Endothelial cell of umbilical vein (primary cell): ENCODE data around the gene ADAMTS17. TPM values are rescaled to one million over a fixed set of nuclear protein-coding genes. Genes with fewer than 3 reads are reported as not detected.

ENCODE experiments used
- BruUV-seq: library from RNA; stranded (reverse); fragments of 400-500 nt; replicated peaks from 2 replicates; lab custom pipeline; 2021; lab: Mats Ljungman, UMichigan
- CTCF ChIA-PET: fragments of 300-600, 350-600 bp; sonication (Branson Sonifier 250); formaldehyde crosslinking; loops from one replicate; lab custom pipeline; 2021; ENCODE audit warnings: antibody characterized with exemption, inconsistent platforms; lab: Charles Lee
- POLR2A ChIA-PET: fragments of 300-600, 350-600 bp; sonication (Branson Sonifier 250); formaldehyde crosslinking; loops from one replicate; lab custom pipeline; 2021; ENCODE audit warnings: antibody characterized with exemption, inconsistent platforms; lab: Charles Lee
- DNase-seq: peaks from one replicate; pipeline ENCODE4 v3.0.0-alpha.2; 2011; ENCODE audit warnings: low read depth, low spot score
- FAIRE-seq: peaks from 2 replicates; lab custom pipeline; 2011; peaks lifted over from hg19 to GRCh38; lab: Jason Lieb, UNC
- H2AFZ ChIP-seq: 2 replicates; pipeline ENCODE4 v1.6.0; 2012; ENCODE audit warnings: low read depth, low read length, control low read depth, inconsistent platforms
- H3K27ac ChIP-seq: 2 replicates; pipeline ENCODE4 v1.5.1; 2011; ENCODE audit warnings: low read depth, mild to moderate bottlenecking, control low read depth, low read length, moderate library complexity; ENCODE audit not compliant: insufficient read depth
- H3K27me3 ChIP-seq, 2 experiments: 2 replicates each; pipeline versions ENCODE4 v1.6.0 to v1.6.1; 2011; ENCODE audit warnings: low read length in 2 of 2, mixed read lengths in 1 of 2; ENCODE audit not compliant: control insufficient read depth in 2 of 2, insufficient read depth in 2 of 2
- H3K36me3 ChIP-seq, 2 experiments: 2 replicates in 1 of 2; 3 replicates in 1 of 2; pipeline ENCODE4 v1.5.1; 2011; ENCODE audit warnings: low read length in 2 of 2, mild to moderate bottlenecking in 1 of 2, moderate library complexity in 1 of 2; ENCODE audit not compliant: control insufficient read depth in 2 of 2, insufficient read depth in 2 of 2; ENCODE audit errors: extremely low read depth in 1 of 2
- H3K4me1 ChIP-seq: 3 replicates; pipeline ENCODE4 v1.5.1; 2011; ENCODE audit warnings: mild to moderate bottlenecking, low read length; ENCODE audit not compliant: control insufficient read depth, insufficient read depth; ENCODE audit errors: extremely low read depth
- H3K4me2 ChIP-seq: 2 replicates; pipeline ENCODE4 v1.6.1; 2011; ENCODE audit warnings: low read length, control low read depth, mixed read lengths; ENCODE audit not compliant: insufficient read depth
- H3K4me3 ChIP-seq, 3 experiments: fragments of 200-600 bp in 1 of 3; sonication (generic), shearing (Covaris generic) in 1 of 3; replicated peaks in 1 of 3; 2 replicates each; pipeline ENCODE4 v1.5.1; 2011 to 2016; ENCODE audit warnings: control low read depth in 3 of 3, low read length in 3 of 3, mild to moderate bottlenecking in 2 of 3, inconsistent platforms in 1 of 3, low read depth in 1 of 3, moderate library complexity in 1 of 3; ENCODE audit not compliant: insufficient read depth in 1 of 3
- H3K79me2 ChIP-seq: 2 replicates; pipeline ENCODE4 v1.6.0; 2012; ENCODE audit warnings: low read length, inconsistent platforms; ENCODE audit not compliant: control insufficient read depth, insufficient read depth
- H3K9ac ChIP-seq: replicated peaks from 2 replicates; pipeline ENCODE3; 2011; ENCODE audit warnings: low read length, control low read depth; ENCODE audit not compliant: insufficient read depth; ENCODE audit errors: extremely low read depth
- H3K9me1 ChIP-seq: replicated peaks from 3 replicates; pipeline ENCODE4 v1.6.0; 2011; ENCODE audit warnings: mild to moderate bottlenecking, low read length; ENCODE audit not compliant: control insufficient read depth, insufficient read depth; ENCODE audit errors: extremely low read depth
- H3K9me3 ChIP-seq: replicated peaks from 2 replicates; pipeline ENCODE4 v1.5.1; 2012; ENCODE audit warnings: low read length, inconsistent platforms; ENCODE audit not compliant: control insufficient read depth, insufficient read depth
- H4K20me1 ChIP-seq: replicated peaks from 2 replicates; pipeline ENCODE3; 2011; ENCODE audit warnings: mild to moderate bottlenecking, low read length; ENCODE audit not compliant: control insufficient read depth, insufficient read depth; ENCODE audit errors: extremely low read depth
- CTCF ChIP-seq, 2 donors: IDR thresholded peaks; 1 replicate in 1 of 2; 2 replicates in 1 of 2; pipeline ENCODE4 v1.5.1; 2011; ENCODE audit warnings: low read length in 2 of 2, mild to moderate bottlenecking in 2 of 2, moderate library complexity in 2 of 2, control low read depth in 1 of 2, inconsistent platforms in 1 of 2, low read depth in 1 of 2; ENCODE audit not compliant: insufficient read depth in 1 of 2; ENCODE audit errors: extremely low read depth in 1 of 2
- EZH2 ChIP-seq: IDR thresholded peaks from 2 replicates; pipeline ENCODE4 v1.6.1; 2012; ENCODE audit warnings: borderline replicate concordance, low read depth, mild to moderate bottlenecking, moderate library complexity, low read length, inconsistent platforms; ENCODE audit not compliant: severe bottlenecking
- FOS ChIP-seq: IDR thresholded peaks from 2 replicates; pipeline ENCODE4 v1.6.1; 2011; ENCODE audit warnings: mild to moderate bottlenecking, low read length, moderate library complexity, borderline replicate concordance; ENCODE audit not compliant: insufficient read depth
- GATA2 ChIP-seq: IDR thresholded peaks from 2 replicates; pipeline ENCODE4 v1.7.0; 2011; ENCODE audit warnings: low read depth, mild to moderate bottlenecking, moderate library complexity, mixed read lengths, low read length; ENCODE audit not compliant: insufficient read length, insufficient read depth
- JUN ChIP-seq: IDR thresholded peaks from 2 replicates; pipeline ENCODE4 v1.6.1; 2011; ENCODE audit warnings: borderline replicate concordance, low read depth; ENCODE audit not compliant: insufficient read length, insufficient read depth
- MAX ChIP-seq: IDR thresholded peaks from 2 replicates; pipeline ENCODE4 v1.6.1; 2011; ENCODE audit not compliant: insufficient read depth, insufficient read length
- MYC ChIP-seq: IDR thresholded peaks from one replicate; pipeline ENCODE4 v1.6.1; 2011; ENCODE audit warnings: mild to moderate bottlenecking, low read depth, low read length
- POLR2A ChIP-seq: IDR thresholded peaks from 2 replicates; pipeline ENCODE4 v1.6.1; 2012; ENCODE audit warnings: low read depth, mild to moderate bottlenecking, control low read depth, low read length
- POLR2AphosphoS5 ChIP-seq: IDR thresholded peaks from 2 replicates; pipeline ENCODE4 v1.6.1; 2012; ENCODE audit warnings: low read depth, mild to moderate bottlenecking, control low read depth, low read length, moderate library complexity; ENCODE audit not compliant: insufficient read depth
- dilution Hi-C: fragments of 300-500 bp; cut with MboI; formaldehyde crosslinking; loops from one replicate; pipeline ENCODE4 v1.15.0; 2019; ENCODE audit warnings: low sequenced_read_pairs; ENCODE audit not compliant: extremely low pct_ligation_motif_present
- intact Hi-C: fragments of 100-400 bp; cut with micrococcal nuclease; formaldehyde crosslinking; loops from one replicate; pipeline ENCODE4 v1.10.0; 2022
- polyA plus RNA-seq, 4 experiments: library from polyadenylated mRNA; depleted of rRNA in 3 of 4; stranded (reverse) in 3 of 4; unstranded in 1 of 4; fragments of >200 nt; gene quantifications; 2 replicates each; pipeline versions ENCODE4 v1.2.1 to v1.2.3, GENCODE V29; 2011 to 2012; ENCODE audit warnings: missing spikeins in 1 of 4
- total RNA-seq: library from RNA; stranded (reverse); gene quantifications from 2 replicates; pipeline ENCODE4 v1.2.3, GENCODE V29; 2021

Gene ADAMTS17
- total and polyA plus RNA-seq, 2 donors (not counting 3 experiments of a cell fraction or from before 2014, with no cell fraction given): 0.12 TPM; not detected in 1

- no peaks in the 10 kb centered on the region for H4K20me1 ChIP-seq
- no peak overlapping the region for H3K9ac ChIP-seq
- CTCF ChIA-PET: no interaction called here
- DNase-seq (no peak), FAIRE-seq (no peak)
- no peaks in the 10 kb centered on the region for H3K36me3 ChIP-seq
- H3K9me3 ChIP-seq: no peaks in the 10 kb centered on the region
- dilution Hi-C loops (no loop called here), intact Hi-C loops (no loop called here)
- BruUV-seq: no TSS peak
- H3K4me3 ChIP-seq: no peak overlapping the region
- H3K79me2 ChIP-seq: no peaks in the 10 kb centered on the region
- no peak overlapping the region for H3K27ac ChIP-seq
- no peaks in the 10 kb centered on the region for H3K27me3 ChIP-seq
- H3K9me1 ChIP-seq: no peaks in the 10 kb centered on the region
- no peaks in the 10 kb centered on the region for H3K4me1 ChIP-seq
- TF ChIP-seq FOS (no peak), POLR2AphosphoS5 (no peak), POLR2A (no peak), MAX (no peak), JUN (no peak), EZH2 (no peak)
- H3K4me2 ChIP-seq: no peak overlapping the region
- POLR2A ChIA-PET: no interaction called here
- no peak overlapping the region for H2AFZ ChIP-seq
These were observed 319.0 kb downstream of the ADAMTS17 start for GRCh38 chr15:100022806-100023205.

GRCh38 chr15:100022391-100022790 lies 319.4 kb downstream of the ADAMTS17 start:
- no peaks in the 10 kb centered on the region for H3K79me2 ChIP-seq
- no peaks in the 10 kb centered on the region for H3K36me3 ChIP-seq
- H3K27me3 ChIP-seq: no peaks in the 10 kb centered on the region
- no peak overlapping the region for H2AFZ ChIP-seq
- no peaks in the 10 kb centered on the region for H3K4me1 ChIP-seq
- no peaks in the 10 kb centered on the region for H3K9me3 ChIP-seq
- CTCF ChIA-PET: no interaction called here
- intact Hi-C loops: no loop called here
- no peak overlapping the region for H3K9ac ChIP-seq
- H3K27ac ChIP-seq: no peak overlapping the region
- no peak for DNase-seq
- no peak overlapping the region for H3K4me2 ChIP-seq
- FAIRE-seq: no peak
- no peak overlapping the region for H3K4me3 ChIP-seq
- POLR2A ChIA-PET: no interaction called here
- no peak for TF ChIP-seq MAX
- no peak for TF ChIP-seq POLR2A
- no peak for TF ChIP-seq CTCF (IDR thresholded peaks at IDR 0.05; ENCODE audit: extremely low read depth in 1 of 2, insufficient read depth in 1 of 2, low read depth in 1 of 2, low read length in 2 of 2)
- no peak for TF ChIP-seq JUN
- no peak for TF ChIP-seq EZH2
- no peak for TF ChIP-seq POLR2AphosphoS5
- TF ChIP-seq MYC: no peak
- no peak for TF ChIP-seq GATA2
- TF ChIP-seq FOS: no peak
- H3K9me1 ChIP-seq: no peaks in the 10 kb centered on the region
- BruUV-seq: no TSS peak
- dilution Hi-C loops: no loop called here
- no peaks in the 10 kb centered on the region for H4K20me1 ChIP-seq
